ENCODE data around the gene MAS1L.

MAS1L gene

GRCh38 chr6:29483186-29483585 lies 4.6 kb downstream of the MAS1L start:
- TF ChIP-seq POLR2AphosphoS5 (IDR thresholded peaks at IDR 0.05; ENCODE audit: low read depth, low read length): no peak
- TF ChIP-seq TAF1 (IDR thresholded peaks at IDR 0.05; ENCODE audit: borderline replicate concordance, insufficient read depth, low read length): no peak
- no peak for TF ChIP-seq SIN3A (IDR thresholded peaks at IDR 0.05; ENCODE audit: borderline replicate concordance, insufficient read depth, low read length)
- no peak for TF ChIP-seq FOXP2 (optimal IDR thresholded peaks at IDR 0.05; ENCODE audit: borderline replicate concordance, extremely low read depth, extremely low read length, insufficient read depth)
- TF ChIP-seq, protein P1, sequence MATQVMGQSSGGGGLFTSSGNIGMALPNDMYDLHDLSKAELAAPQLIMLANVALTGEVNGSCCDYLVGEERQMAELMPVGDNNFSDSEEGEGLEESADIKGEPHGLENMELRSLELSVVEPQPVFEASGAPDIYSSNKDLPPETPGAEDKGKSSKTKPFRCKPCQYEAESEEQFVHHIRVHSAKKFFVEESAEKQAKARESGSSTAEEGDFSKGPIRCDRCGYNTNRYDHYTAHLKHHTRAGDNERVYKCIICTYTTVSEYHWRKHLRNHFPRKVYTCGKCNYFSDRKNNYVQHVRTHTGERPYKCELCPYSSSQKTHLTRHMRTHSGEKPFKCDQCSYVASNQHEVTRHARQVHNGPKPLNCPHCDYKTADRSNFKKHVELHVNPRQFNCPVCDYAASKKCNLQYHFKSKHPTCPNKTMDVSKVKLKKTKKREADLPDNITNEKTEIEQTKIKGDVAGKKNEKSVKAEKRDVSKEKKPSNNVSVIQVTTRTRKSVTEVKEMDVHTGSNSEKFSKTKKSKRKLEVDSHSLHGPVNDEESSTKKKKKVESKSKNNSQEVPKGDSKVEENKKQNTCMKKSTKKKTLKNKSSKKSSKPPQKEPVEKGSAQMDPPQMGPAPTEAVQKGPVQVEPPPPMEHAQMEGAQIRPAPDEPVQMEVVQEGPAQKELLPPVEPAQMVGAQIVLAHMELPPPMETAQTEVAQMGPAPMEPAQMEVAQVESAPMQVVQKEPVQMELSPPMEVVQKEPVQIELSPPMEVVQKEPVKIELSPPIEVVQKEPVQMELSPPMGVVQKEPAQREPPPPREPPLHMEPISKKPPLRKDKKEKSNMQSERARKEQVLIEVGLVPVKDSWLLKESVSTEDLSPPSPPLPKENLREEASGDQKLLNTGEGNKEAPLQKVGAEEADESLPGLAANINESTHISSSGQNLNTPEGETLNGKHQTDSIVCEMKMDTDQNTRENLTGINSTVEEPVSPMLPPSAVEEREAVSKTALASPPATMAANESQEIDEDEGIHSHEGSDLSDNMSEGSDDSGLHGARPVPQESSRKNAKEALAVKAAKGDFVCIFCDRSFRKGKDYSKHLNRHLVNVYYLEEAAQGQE (IDR thresholded peaks at IDR 0.05; ENCODE audit: insufficient read depth in 1 of 2, low read depth in 2 of 2, low read length in 2 of 2): no peak

GRCh38 chr6:29479560-29479959 lies 8.2 kb downstream of the MAS1L start:
- TF ChIP-seq, protein P1 (IDR thresholded peaks at IDR 0.05; ENCODE audit: insufficient read depth in 1 of 2, low read depth in 2 of 2, low read length in 2 of 2): no peak
- no peak for TF ChIP-seq FOXP2 (optimal IDR thresholded peaks at IDR 0.05; ENCODE audit: borderline replicate concordance, extremely low read depth, extremely low read length, insufficient read depth)
- no peak for TF ChIP-seq TAF1 (IDR thresholded peaks at IDR 0.05; ENCODE audit: borderline replicate concordance, insufficient read depth, low read length)
- no peak for TF ChIP-seq POLR2AphosphoS5 (IDR thresholded peaks at IDR 0.05; ENCODE audit: low read depth, low read length)
- TF ChIP-seq SIN3A (IDR thresholded peaks at IDR 0.05; ENCODE audit: borderline replicate concordance, insufficient read depth, low read length): no peak

DNA sequence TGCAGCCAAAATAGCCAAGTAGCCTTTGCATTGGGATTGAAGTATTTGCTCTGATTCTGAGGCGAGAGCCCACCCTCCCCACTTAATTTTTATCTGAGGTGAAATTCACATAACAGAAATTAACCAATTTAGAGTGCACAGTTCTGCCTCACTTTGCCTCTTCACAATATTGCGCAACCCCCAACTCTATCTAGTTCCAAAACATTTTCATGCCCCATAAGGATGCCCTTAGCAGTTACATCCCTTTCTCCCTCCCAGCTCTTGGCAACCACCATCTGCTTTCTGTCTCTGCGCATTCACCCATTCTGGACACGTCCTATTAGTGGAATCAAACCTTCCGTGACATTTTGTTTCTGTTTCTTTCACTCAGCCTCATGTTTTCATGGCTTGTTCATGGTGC lies 9.0 kb downstream of the MAS1L start:
- TF ChIP-seq, protein P1 (IDR thresholded peaks at IDR 0.05; ENCODE audit: insufficient read depth in 1 of 2, low read depth in 2 of 2, low read length in 2 of 2): no peak
- no peak for TF ChIP-seq SIN3A (IDR thresholded peaks at IDR 0.05; ENCODE audit: borderline replicate concordance, insufficient read depth, low read length)
- no peak for TF ChIP-seq TAF1 (IDR thresholded peaks at IDR 0.05; ENCODE audit: borderline replicate concordance, insufficient read depth, low read length)

- no peak for TF ChIP-seq SIN3A (IDR thresholded peaks at IDR 0.05; ENCODE audit: borderline replicate concordance, insufficient read depth, low read length)
- TF ChIP-seq POLR2AphosphoS5 (IDR thresholded peaks at IDR 0.05; ENCODE audit: low read depth, low read length): no peak
- TF ChIP-seq, protein P1 (IDR thresholded peaks at IDR 0.05; ENCODE audit: insufficient read depth in 1 of 2, low read depth in 2 of 2, low read length in 2 of 2): no peak
- TF ChIP-seq TAF1 (IDR thresholded peaks at IDR 0.05; ENCODE audit: borderline replicate concordance, insufficient read depth, low read length): no peak
- TF ChIP-seq FOXP2 (optimal IDR thresholded peaks at IDR 0.05; ENCODE audit: borderline replicate concordance, extremely low read depth, extremely low read length, insufficient read depth): no peak
Observed at GRCh38 chr6:29477923-29478450, 9.8 kb downstream of the MAS1L start.

DNA sequence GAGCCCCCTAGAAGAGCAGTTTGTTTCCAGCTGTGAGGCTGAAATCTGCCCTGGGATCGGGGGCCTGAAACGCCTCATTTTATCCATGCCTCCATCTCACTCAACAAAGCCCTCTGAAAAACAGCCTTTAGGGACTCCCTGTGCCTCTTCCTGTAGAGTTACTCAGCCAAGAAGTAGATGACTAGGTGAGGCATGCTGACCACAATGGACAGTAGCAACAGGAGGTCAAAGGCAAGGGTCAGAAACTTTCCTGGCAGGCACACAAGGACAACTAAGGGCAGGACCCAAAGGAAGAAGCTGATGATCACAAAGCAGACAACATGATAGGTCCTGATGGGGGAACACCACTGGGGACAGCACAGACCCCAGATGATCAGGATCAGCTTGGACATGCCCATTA lies 12.8 kb downstream of the MAS1L start:
- TF ChIP-seq, protein P1 (IDR thresholded peaks at IDR 0.05; ENCODE audit: insufficient read depth in 1 of 2, low read depth in 2 of 2, low read length in 2 of 2): no peak
- TF ChIP-seq SIN3A (IDR thresholded peaks at IDR 0.05; ENCODE audit: borderline replicate concordance, insufficient read depth, low read length) (no peak), TAF1 (IDR thresholded peaks at IDR 0.05; ENCODE audit: borderline replicate concordance, insufficient read depth, low read length) (no peak), POLR2AphosphoS5 (IDR thresholded peaks at IDR 0.05; ENCODE audit: low read depth, low read length) (no peak), FOXP2 (optimal IDR thresholded peaks at IDR 0.05; ENCODE audit: borderline replicate concordance, extremely low read depth, extremely low read length, insufficient read depth) (no peak)

Data from PFSK-1 (cell line).